Small intestine (tissue), 7 donors: ENCODE data around the gene CLDN2. TPM values are rescaled to one million over a fixed set of nuclear protein-coding genes. Genes with fewer than 3 reads are reported as not detected.

Experiments used
- DNase-seq, 2 donors: peaks; one replicate each; pipeline versions ENCODE4 v3.0.0 to v3.0.0-alpha.2; 2013
- FAIRE-seq: peaks from 2 replicates; lab custom pipeline; 2012; peaks lifted over from hg19 to GRCh38; lab: Jason Lieb, UNC
- H3K27ac ChIP-seq, 3 donors: one replicate each; pipeline ENCODE4 v1.5.1; 2013; ENCODE audit warnings: low read length in 2 of 3, mild to moderate bottlenecking in 2 of 3, control low read depth in 1 of 3, inconsistent platforms in 1 of 3, low read depth in 1 of 3, moderate library complexity in 1 of 3
- H3K27me3 ChIP-seq, 3 donors: one replicate each; pipeline ENCODE4 v1.6.1; 2013; ENCODE audit warnings: low read length in 3 of 3, inconsistent platforms in 1 of 3; ENCODE audit not compliant: control insufficient read depth in 3 of 3, insufficient read depth in 3 of 3
- H3K36me3 ChIP-seq, 3 donors: one replicate each; pipeline ENCODE4 v1.6.1; 2013; ENCODE audit warnings: low read length in 3 of 3, inconsistent platforms in 1 of 3, low read depth in 1 of 3, mild to moderate bottlenecking in 1 of 3, moderate library complexity in 1 of 3; ENCODE audit not compliant: control insufficient read depth in 3 of 3, insufficient read depth in 2 of 3
- H3K4me1 ChIP-seq, 3 donors: one replicate each; pipeline ENCODE4 v1.6.1; 2013; ENCODE audit warnings: low read length in 2 of 3, inconsistent platforms in 1 of 3, low read depth in 1 of 3, mild to moderate bottlenecking in 1 of 3, moderate library complexity in 1 of 3; ENCODE audit not compliant: control insufficient read depth in 3 of 3, insufficient read depth in 2 of 3
- H3K4me3 ChIP-seq, 3 donors: one replicate each; pipeline ENCODE4 v1.5.1; 2013; ENCODE audit warnings: low read length in 3 of 3, control low read depth in 1 of 3, inconsistent platforms in 1 of 3, low read depth in 1 of 3, mild to moderate bottlenecking in 1 of 3, moderate library complexity in 1 of 3
- H3K9me3 ChIP-seq, 2 donors: one replicate each; pipeline ENCODE4 v1.6.1; 2013; ENCODE audit warnings: low read depth in 1 of 2, low read length in 1 of 2; ENCODE audit not compliant: control insufficient read depth in 2 of 2, insufficient read depth in 1 of 2
- whole genome bisulfite sequencing, 3 donors: extraction: QIAGEN DNeasy Blood & Tissue Kit; methylation state at CpG; one replicate each; pipeline ENCODE4 v1.1.7; 2013; 5-methylcytosine and 5-hydroxymethylcytosine counted together
- polyA plus RNA-seq, 4 donors: library from polyadenylated mRNA; stranded (reverse) in 3 of 4; unstranded in 1 of 4; fragments of 200-250 nt in 3 of 4; fragments of 120-200 nt in 1 of 4; gene quantifications; one replicate each; pipeline versions ENCODE4 v1.2.1 to v1.2.3, GENCODE V29; 2013
- donor health status: healthy with polysubstance abuse.
- donor health status: control.
- donor health status: control.
- donor health status: Bipolar disorder and iron deficiency.
- donor health status: healthy.

The CLDN2 gene
- polyA plus RNA-seq, 4 donors = 1.3 to 156 (median 22.0) TPM

DNA sequence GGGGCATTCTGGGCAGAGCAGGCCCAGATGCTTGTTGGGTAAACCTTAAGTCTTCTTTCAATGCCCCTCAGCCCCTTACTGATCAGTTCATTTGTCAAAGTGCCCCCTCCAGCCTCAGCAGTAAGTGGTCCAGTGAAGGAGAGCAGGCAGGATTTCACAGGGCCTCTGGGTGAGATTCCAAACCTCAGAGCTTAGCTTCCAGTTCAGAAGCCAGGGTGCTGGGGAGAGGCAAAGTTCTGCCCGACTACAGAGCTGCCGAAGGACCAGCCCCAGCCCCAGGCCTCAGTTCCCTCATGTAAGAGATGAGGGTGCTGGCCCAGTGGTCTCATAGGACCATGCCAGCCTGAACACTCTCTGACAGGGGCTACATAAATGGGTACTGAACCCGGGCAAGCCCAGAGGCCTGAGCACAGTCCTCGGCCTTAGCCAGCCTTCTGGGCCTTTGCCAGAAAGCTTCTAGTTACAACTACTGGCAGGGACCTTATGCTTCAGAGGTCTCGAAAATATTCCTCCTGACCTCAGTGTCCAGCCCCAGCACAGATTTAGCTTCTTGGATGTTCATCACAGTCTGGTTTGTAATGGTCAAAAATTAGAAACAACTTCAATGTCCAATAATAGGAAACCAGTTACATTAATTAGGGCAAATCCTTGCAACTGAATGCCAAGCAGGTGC lies 16.2 kb upstream of the CLDN2 start:
- Histone ChIP-seq H3K27me3 (no peaks in the 10 kb centered on the region), H3K27ac (peak overlapping the region in 1 of 3 donors; percentile 30), H3K36me3 (no peaks in the 10 kb centered on the region), H3K4me3 (no peak overlapping the region), H3K9me3 (no peaks in the 10 kb centered on the region), H3K4me1 (peaks cover 0 to 76% (median 0%) of the 10 kb centered on the region in 3 donors)
- DNase-seq = no peak
- 58 to 72% (median 65%) methylated on average over 5 of the region's 5 CpGs for WGBS, 3 donors
- FAIRE-seq = no peak

DNA sequence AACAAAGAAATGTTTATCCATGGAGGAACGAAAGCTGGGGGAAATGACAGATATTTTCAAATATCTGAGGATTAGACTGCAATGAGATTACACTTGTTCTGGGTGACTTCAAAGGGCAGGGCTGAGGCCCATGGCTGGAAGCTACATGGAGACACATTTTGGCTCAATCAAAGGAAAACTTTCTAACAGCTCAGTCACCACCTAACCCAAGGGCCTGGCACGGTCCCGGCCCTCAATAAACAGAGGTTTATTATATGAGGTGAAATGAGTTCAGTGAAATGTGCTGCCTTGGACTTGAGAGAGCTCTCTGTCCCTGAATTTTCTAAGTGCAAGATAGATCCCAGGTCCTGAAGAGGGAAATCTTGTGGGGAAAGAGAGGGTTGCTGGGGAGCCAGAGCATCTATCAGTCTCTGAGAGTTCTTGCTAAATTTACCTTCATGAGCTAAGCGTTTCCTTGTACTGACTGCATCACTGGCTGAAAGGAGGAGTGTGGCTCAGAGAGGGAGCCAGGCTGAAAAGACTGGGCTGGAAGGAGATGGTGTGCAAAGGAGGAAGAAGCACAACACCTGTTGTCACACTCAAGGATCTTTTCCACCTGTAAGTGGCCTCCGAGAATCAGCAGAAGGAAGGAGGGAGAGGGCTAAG lies 15.0 kb upstream of the CLDN2 start:
- Histone ChIP-seq H3K4me1 (peaks cover 0 to 66% (median 0%) of the 10 kb centered on the region in 3 donors), H3K36me3 (no peaks in the 10 kb centered on the region), H3K27me3 (no peaks in the 10 kb centered on the region), H3K9me3 (no peaks in the 10 kb centered on the region), H3K27ac (peak overlapping the region in 1 of 3 donors; percentile 90), H3K4me3 (no peak overlapping the region)
- no peak for FAIRE-seq
- 33 to 65% (median 57%) methylated on average over 4 to 5 of the region's 5 CpGs for WGBS, 3 donors
- no peak for DNase-seq

DNA sequence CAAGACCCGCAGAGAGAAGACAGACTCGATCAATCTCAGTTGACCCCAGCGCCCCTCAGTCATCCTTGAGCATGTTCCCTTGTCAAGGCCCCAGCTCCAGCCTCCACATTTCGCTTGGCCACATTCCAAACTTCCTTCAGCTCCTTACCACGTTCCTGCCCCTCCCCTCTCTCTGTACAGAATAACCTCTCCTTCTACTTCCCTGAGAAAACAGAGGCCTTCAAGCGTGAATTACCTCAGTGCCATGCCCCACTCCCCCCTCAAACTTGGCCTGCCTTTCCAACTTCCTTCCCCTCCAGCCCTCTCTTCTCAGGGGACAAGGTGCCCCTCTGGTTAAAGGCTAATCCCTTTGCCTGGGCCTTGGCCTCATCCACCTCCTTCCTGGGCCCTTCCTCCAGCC lies 13.8 kb upstream of the CLDN2 start:
- H3K4me1 ChIP-seq = peaks cover 0 to 59% (median 0%) of the 10 kb centered on the region in 3 donors
- no peak for FAIRE-seq
- H3K4me3 ChIP-seq = no peak overlapping the region
- DNase-seq = peak; percentile 45 to 81
- peak overlapping the region in 2 of 3 donors; percentile 36 to 90 for H3K27ac ChIP-seq
- 20 to 46% (median 33%) methylated on average over 6 of the region's 6 CpGs for WGBS, 3 donors
- H3K36me3 ChIP-seq = no peaks in the 10 kb centered on the region
- H3K27me3 ChIP-seq = no peaks in the 10 kb centered on the region
- no peaks in the 10 kb centered on the region for H3K9me3 ChIP-seq

DNA sequence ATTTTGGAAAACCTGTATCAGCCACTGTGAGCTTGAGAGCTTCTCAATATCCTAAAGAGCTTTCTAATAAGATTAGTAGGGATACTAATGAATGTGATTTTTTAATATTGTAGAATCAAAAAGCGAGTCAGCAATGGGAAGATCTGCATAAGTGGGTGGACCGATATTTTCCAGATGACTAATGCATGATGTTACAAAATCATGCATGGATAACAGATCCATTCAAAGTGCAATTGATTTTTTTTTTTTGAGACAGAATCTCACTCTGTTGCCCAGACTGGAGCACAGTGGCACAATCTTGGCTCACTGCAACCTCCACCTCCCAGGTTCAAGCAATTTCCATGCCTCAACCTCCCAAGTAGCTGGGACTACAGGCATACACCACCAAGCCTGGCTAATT lies 7.3 kb upstream of the CLDN2 start:
- peak in 1 of 2 donors; percentile 32 for DNase-seq
- no peak overlapping the region for H3K4me3 ChIP-seq
- peak overlapping the region in 1 of 3 donors; percentile 73 for H3K27ac ChIP-seq
- H3K9me3 ChIP-seq = no peaks in the 10 kb centered on the region
- peak; percentile 44 for FAIRE-seq
- peaks cover 0 to 23% (median 2%) of the 10 kb centered on the region in 3 donors for H3K4me1 ChIP-seq
- 39 to 54% (median 49%) methylated on average over 2 of the region's 2 CpGs for WGBS, 3 donors
- H3K27me3 ChIP-seq = no peaks in the 10 kb centered on the region
- no peaks in the 10 kb centered on the region for H3K36me3 ChIP-seq

DNA sequence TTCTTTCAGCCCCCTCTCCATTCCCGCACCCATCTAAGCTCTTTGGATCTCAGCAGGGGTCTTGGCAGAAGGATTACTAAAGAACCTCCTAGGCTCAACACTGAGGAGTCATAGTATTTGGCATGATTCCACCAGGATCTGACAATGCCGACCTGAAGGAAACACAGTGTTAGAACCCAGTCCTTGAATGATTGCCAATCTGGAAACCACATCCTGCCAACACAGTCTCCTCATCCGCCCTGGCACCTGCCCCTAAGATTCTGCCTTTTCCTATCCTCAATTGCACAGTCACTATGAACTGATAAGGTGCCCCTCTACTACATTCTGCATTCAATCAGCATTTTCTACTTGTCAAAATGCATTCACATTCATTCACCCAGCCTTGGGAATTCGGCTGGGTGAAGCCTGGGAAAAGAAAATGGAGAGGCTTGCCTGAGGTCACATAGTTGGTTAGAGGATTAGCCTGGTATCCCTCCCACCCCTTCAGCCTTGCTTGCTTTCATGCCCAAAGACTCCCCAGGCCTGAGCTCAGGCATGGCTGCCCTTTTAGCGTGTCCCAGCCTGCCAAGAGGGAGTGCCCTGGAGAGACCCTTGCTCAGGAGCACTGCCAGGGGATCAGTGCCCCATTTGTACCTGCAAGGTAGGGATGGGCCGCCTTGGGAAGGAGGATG lies 2.2 kb upstream of the CLDN2 start:
- Histone ChIP-seq H3K36me3 (no peaks in the 10 kb centered on the region), H3K27me3 (no peaks in the 10 kb centered on the region), H3K4me1 (peaks cover 2 to 12% (median 5%) of the 10 kb centered on the region in 3 donors), H3K27ac (no peak overlapping the region), H3K4me3 (no peak overlapping the region), H3K9me3 (no peaks in the 10 kb centered on the region)
- WGBS, 3 donors = 21 to 41% (median 34%) methylated on average over 6 of the region's 6 CpGs
- FAIRE-seq (no peak), DNase-seq (peak in 1 of 2 donors; percentile 37)

DNA sequence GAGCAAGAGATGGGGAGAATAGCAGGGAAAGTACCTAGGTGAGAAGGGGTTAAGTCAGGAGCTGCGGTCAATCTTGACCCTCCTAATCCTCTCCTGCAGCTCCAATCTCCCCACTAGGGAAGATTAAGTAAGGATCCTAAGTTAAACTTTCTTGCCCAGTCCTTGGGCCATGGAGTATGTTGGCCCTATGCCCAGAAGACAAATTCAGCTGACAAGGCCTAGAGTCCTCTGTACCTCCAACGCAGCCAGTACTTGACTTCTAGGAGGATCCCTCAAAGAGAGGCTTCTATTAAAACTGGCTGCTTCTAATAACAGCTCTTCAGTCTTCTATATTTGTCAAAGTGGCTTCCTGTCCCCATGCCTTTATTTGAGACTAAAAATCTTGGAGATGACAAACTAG lies 1.4 kb downstream of the CLDN2 start:
- Histone ChIP-seq H3K27me3 (no peaks in the 10 kb centered on the region), H3K9me3 (no peaks in the 10 kb centered on the region), H3K4me1 (peaks cover 2 to 10% (median 5%) of the 10 kb centered on the region in 3 donors), H3K36me3 (no peaks in the 10 kb centered on the region), H3K4me3 (no peak overlapping the region), H3K27ac (no peak overlapping the region)
- 35 to 60% (median 42%) methylated on average over 2 of the region's 2 CpGs for WGBS, 3 donors
- FAIRE-seq = no peak
- no peak for DNase-seq

DNA sequence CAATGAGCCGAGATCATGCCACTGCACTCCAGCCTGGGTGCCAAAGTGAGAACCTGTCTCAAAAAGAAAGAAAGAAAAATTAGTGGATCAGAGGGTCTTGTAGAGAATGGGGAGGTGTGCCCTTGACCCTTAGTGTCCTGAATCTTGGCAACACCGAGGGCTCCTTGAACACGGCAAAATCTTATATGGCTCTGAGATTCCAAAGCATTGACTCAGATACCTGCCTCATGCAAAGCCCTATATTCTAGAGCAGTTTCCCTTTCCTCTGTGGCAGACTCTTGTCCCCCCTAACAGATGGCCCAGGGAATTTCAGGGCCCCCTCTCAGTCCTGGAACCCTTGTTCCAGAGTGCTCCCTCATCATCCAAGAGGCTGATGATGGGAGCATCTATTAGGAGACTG lies 6.8 kb downstream of the CLDN2 start:
- Histone ChIP-seq H3K27me3 (no peaks in the 10 kb centered on the region), H3K4me1 (peaks cover 0 to 10% (median 4%) of the 10 kb centered on the region in 3 donors), H3K4me3 (no peak overlapping the region), H3K27ac (peak overlapping the region in 1 of 3 donors; percentile 90), H3K36me3 (peaks cover 0 to 9% (median 0%) of the 10 kb centered on the region in 3 donors), H3K9me3 (no peaks in the 10 kb centered on the region)
- FAIRE-seq (no peak), DNase-seq (no peak)
- WGBS, 3 donors = 40 to 70% (median 64%) methylated on average over 3 of the region's 3 CpGs

DNA sequence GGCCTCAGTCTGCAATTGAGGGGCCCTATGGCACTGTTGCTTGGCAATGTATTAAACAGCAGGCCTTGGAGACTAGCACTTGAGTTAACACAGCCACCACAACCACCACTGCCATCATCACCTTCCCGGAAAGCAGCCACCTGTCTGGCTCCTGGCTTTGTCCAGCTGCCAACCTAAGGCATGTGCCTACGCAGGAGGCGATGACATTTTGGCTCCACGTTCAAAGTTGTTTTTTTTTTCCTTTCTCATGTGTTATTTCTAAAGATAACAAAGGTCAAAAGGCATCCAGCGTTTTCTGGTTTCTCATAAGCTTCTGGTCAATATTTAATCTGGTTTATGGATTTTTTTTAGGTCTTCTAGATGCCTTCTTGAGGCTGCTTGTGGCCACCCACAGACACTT lies 7.5 kb downstream of the CLDN2 start:
- Histone ChIP-seq H3K36me3 (peaks cover 0 to 9% (median 0%) of the 10 kb centered on the region in 3 donors), H3K27me3 (no peaks in the 10 kb centered on the region), H3K4me3 (peak overlapping the region in 1 of 3 donors; percentile 61), H3K4me1 (peaks cover 0 to 11% (median 4%) of the 10 kb centered on the region in 3 donors), H3K27ac (peak overlapping the region in 2 of 3 donors; percentile 65 to 90), H3K9me3 (no peaks in the 10 kb centered on the region)
- peak; percentile 46 to 63 for DNase-seq
- FAIRE-seq = no peak
- 12 to 61% (median 15%) methylated on average over 5 of the region's 5 CpGs for WGBS, 3 donors
